DOHH2 (cell line): ENCODE data around the gene JAG2.

Source experiments
- H3F3A ChIP-seq: fragments of 200-600 bp; sonication (generic), shearing (Covaris generic); 2 replicates; pipeline ENCODE4 v1.6.0; 2016; ENCODE audit warnings: antibody characterized with exemption, mild to moderate bottlenecking; ENCODE audit not compliant: control insufficient read depth, insufficient read depth
- H3K27ac ChIP-seq: fragments of 200-600 bp; sonication (generic); 2 replicates; pipeline ENCODE4 v1.5.1; 2014; ENCODE audit warnings: low read depth, mild to moderate bottlenecking, low read length, moderate library complexity
- H3K27me3 ChIP-seq: fragments of 200-600 bp; sonication (generic); 2 replicates; pipeline ENCODE4 v1.6.1; 2014; ENCODE audit warnings: mild to moderate bottlenecking, low read length, mixed read lengths; ENCODE audit not compliant: control insufficient read depth
- H3K36me3 ChIP-seq: fragments of 200-600 bp; sonication (generic); 2 replicates; pipeline ENCODE4 v1.6.1; 2014; ENCODE audit warnings: mild to moderate bottlenecking, low read length, moderate library complexity, mixed read lengths; ENCODE audit not compliant: control insufficient read depth
- H3K4me1 ChIP-seq: fragments of 200-600 bp; sonication (generic); 2 replicates; pipeline ENCODE4 v1.6.1; 2014; ENCODE audit warnings: mild to moderate bottlenecking, low read length, mixed read lengths; ENCODE audit not compliant: control insufficient read depth
- H3K4me2 ChIP-seq: fragments of 200-600 bp; sonication (generic); 2 replicates; pipeline ENCODE4 v1.6.0; 2014; ENCODE audit warnings: mild to moderate bottlenecking, low read length, moderate library complexity
- H3K4me3 ChIP-seq: fragments of 200-600 bp; sonication (generic); 2 replicates; pipeline ENCODE4 v1.5.1; 2014; ENCODE audit warnings: mild to moderate bottlenecking, low read length, mixed read lengths
- H3K79me2 ChIP-seq: fragments of 200-600 bp; sonication (generic); 2 replicates; pipeline ENCODE4 v1.6.1; 2014; ENCODE audit warnings: mild to moderate bottlenecking, low read length, mixed read lengths; ENCODE audit not compliant: control insufficient read depth
- H3K9me2 ChIP-seq: fragments of 200-600 bp; sonication (generic); replicated peaks from 2 replicates; pipeline ENCODE4 v1.6.1; 2014; ENCODE audit warnings: mild to moderate bottlenecking, low read length, mixed read lengths; ENCODE audit not compliant: control insufficient read depth
- H3K9me3 ChIP-seq: fragments of 200-600 bp; sonication (generic); 2 replicates; pipeline ENCODE4 v1.6.1; 2014; ENCODE audit warnings: antibody characterized with exemption, low read length, mixed read lengths; ENCODE audit not compliant: control insufficient read depth, insufficient read depth
- H4K20me1 ChIP-seq: fragments of 200-600 bp; sonication (generic); 2 replicates; pipeline ENCODE4 v1.6.0; 2014; ENCODE audit warnings: low read depth, mild to moderate bottlenecking, antibody characterized with exemption, low read length, moderate library complexity; ENCODE audit not compliant: control insufficient read depth, insufficient read depth
- CTCF ChIP-seq: fragments of 200-600 bp; sonication (generic); IDR thresholded peaks from one replicate; pipeline ENCODE4 v1.5.1; 2014; ENCODE audit warnings: antibody characterized with exemption, mild to moderate bottlenecking, low read depth, low read length; ENCODE audit not compliant: poor library complexity, severe bottlenecking
- EZH2phosphoT487 ChIP-seq: fragments of 200-600 bp; sonication (generic); IDR thresholded peaks from 2 replicates; pipeline ENCODE4 v1.6.1; 2017; ENCODE audit warnings: borderline replicate concordance, mild to moderate bottlenecking, antibody characterized with exemption, low read length, moderate library complexity, mixed read lengths

The JAG2 gene

DNA sequence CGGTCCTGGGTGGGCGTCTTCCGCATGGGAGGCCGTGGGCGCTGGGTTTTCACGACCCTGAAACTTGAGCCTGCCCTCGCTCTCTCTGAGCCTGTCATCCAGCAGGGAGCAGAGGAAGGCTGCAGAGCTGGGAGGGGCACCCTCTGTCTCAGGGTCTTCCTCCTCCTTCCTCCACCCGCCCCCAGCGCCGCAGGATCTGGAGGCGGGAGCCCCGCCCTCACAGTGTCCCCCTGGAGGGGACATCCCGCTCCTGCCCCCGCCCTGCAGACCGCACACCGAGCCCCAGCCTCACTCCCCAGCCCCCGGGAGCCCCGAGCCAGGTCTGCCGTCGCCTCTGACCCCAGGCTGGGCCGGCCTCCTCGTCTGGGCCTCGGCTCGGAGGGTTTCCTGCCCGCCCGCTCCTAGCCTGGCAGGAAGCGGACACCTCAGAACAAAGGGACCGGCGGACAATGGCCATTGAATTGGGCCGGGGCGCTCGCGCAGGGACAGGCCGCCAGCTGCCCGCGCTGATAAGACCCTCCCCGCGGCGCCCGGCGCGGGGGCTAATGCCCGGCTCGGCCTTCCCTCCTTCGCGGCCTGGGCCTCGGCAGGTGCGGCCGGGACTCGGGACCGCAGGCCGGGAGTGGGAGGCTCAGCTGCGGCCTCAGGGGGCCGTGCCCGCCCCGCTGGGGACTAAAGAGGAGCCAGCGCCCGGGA is 27.8 kb upstream of the JAG2 start:
- Histone ChIP-seq H3K4me1 (peaks cover 30% of the 10 kb centered on the region), H3K27ac (no peak overlapping the region)

DNA sequence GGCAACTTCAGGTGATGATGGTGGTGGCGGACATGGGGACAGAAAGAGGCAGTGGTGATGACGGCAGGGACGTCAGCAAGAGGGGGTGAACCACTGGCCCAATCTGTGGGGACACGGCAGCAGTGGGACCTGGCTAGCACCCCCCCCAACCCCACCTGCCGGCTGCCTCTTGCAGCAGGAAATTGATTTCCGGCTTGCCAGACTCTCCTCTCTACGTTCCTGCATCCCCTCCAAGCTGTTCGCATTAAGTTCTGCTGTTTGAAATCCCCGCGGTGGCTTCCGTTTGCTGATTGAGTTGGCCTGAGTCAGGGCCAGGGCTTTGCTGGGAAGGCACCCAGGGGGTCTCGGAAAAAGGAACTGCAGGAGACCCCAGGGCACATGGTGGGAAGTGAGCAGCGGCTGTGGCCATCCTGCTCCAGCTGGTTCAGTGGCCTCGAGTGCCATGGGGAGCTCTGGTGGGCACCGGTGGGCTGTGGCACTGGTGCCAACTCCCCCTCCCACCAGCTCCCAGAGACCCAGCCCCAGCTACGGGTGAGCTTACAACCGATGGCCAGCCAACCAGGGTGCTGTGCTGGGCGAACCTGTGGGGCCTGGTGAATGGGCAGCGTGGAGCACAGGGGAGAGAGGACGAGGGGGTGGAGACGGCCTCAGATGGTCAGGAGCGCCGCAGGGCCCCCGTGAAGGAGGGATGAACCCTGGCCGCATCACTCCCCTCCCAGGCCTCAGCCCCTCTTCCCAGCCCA is 27.1 kb upstream of the JAG2 start:
- no peak overlapping the region for H3K4me2 ChIP-seq
- no peaks in the 10 kb centered on the region for H3K9me2 ChIP-seq
- H3K27ac ChIP-seq, result no peak overlapping the region
- H3K4me1 ChIP-seq, result peaks cover 30% of the 10 kb centered on the region
- H3K36me3 ChIP-seq, result no peaks in the 10 kb centered on the region
- no peaks in the 10 kb centered on the region for H4K20me1 ChIP-seq
- no peak for TF ChIP-seq EZH2phosphoT487
- no peak for TF ChIP-seq CTCF
- no peaks in the 10 kb centered on the region for H3F3A ChIP-seq
- peaks cover 41% of the 10 kb centered on the region for H3K27me3 ChIP-seq
- H3K4me3 ChIP-seq, result no peak overlapping the region
- no peaks in the 10 kb centered on the region for H3K79me2 ChIP-seq
- H3K9me3 ChIP-seq, result no peaks in the 10 kb centered on the region

More for the DNA sequence above, 27.8 kb upstream of the JAG2 start:
- Histone ChIP-seq H3K79me2 (no peaks in the 10 kb centered on the region), H3K27me3 (peaks cover 48% of the 10 kb centered on the region), H3K9me3 (no peaks in the 10 kb centered on the region), H3K9me2 (no peaks in the 10 kb centered on the region), H3K36me3 (no peaks in the 10 kb centered on the region), H3K4me3 (no peak overlapping the region), H4K20me1 (no peaks in the 10 kb centered on the region), H3F3A (no peaks in the 10 kb centered on the region), H3K4me2 (no peak overlapping the region)
- TF ChIP-seq CTCF (no peak), EZH2phosphoT487 (0 out of 2 replicates have a peak, but pooled peaks have one; percentile 51)

- Histone ChIP-seq H4K20me1 (no peaks in the 10 kb centered on the region), H3K36me3 (no peaks in the 10 kb centered on the region), H3K27me3 (peaks cover 39% of the 10 kb centered on the region), H3K4me3 (no peak overlapping the region), H3K27ac (no peak overlapping the region), H3F3A (no peaks in the 10 kb centered on the region), H3K4me1 (peaks cover 30% of the 10 kb centered on the region), H3K4me2 (peak overlapping the region; percentile 55; the same call in 1 of the 2 replicates), H3K79me2 (no peaks in the 10 kb centered on the region), H3K9me3 (no peaks in the 10 kb centered on the region), H3K9me2 (no peaks in the 10 kb centered on the region)
- TF ChIP-seq CTCF, result no peak
- no peak for TF ChIP-seq EZH2phosphoT487
Measured at GRCh38 chr14:105195051-105195450, 26.5 kb upstream of the JAG2 start.
